ENCODE results near the gene SOX6.

- TF ChIP-seq CTCF (IDR thresholded peaks at IDR 0.05) (no peak), POLR2A (IDR thresholded peaks at IDR 0.05) (no peak)
Measured at GRCh38 chr11:16299390-16299789, 57.0 kb downstream of the SOX6 start.
